H1 (cell line): ENCODE measurements around the gene SEC16A. TPM values are rescaled to one million over a fixed set of nuclear protein-coding genes. Genes with fewer than 3 reads are reported as not detected.

Experiments
- EGR1 ChIP-seq: IDR thresholded peaks from 2 replicates; pipeline ENCODE4 v1.6.1; 2011; ENCODE audit warnings: low read depth, low read length, borderline replicate concordance
- GABPA ChIP-seq: IDR thresholded peaks from 2 replicates; pipeline ENCODE4 v1.6.1; 2011; ENCODE audit warnings: mild to moderate bottlenecking, low read length, moderate library complexity, borderline replicate concordance; ENCODE audit not compliant: insufficient read depth
- HDAC2 ChIP-seq, 2 experiments: fragments of 300-600 bp in 1 of 2; sonication (generic) in 1 of 2; IDR thresholded peaks; 2 replicates each; pipeline ENCODE4 v1.6.1; 2011 to 2012; ENCODE audit warnings: low read depth in 2 of 2, low read length in 2 of 2, mild to moderate bottlenecking in 2 of 2, moderate library complexity in 2 of 2, borderline replicate concordance in 1 of 2, inconsistent platforms in 1 of 2
- KDM1A ChIP-seq: fragments of 200-600, 300-600 bp; sonication (generic); IDR thresholded peaks from 2 replicates; pipeline ENCODE4 v1.7.1; 2016; ENCODE audit warnings: mild to moderate bottlenecking, low read length, borderline replicate concordance
- RAD21 ChIP-seq, 2 experiments: IDR thresholded peaks in 1 of 2; conservative IDR thresholded peaks in 1 of 2; 2 replicates each; pipeline ENCODE4 v1.6.1; 2011; ENCODE audit warnings: low read depth in 2 of 2, low read length in 2 of 2, improper control_type of control experiment in 1 of 2, inconsistent platforms in 1 of 2, mild to moderate bottlenecking in 1 of 2, moderate library complexity in 1 of 2
- SP2 ChIP-seq: IDR thresholded peaks from 2 replicates; pipeline ENCODE4 v1.6.1; 2012; ENCODE audit warnings: mild to moderate bottlenecking, low read length, inconsistent platforms
- polyA plus RNA-seq, 7 experiments: library from polyadenylated mRNA; depleted of rRNA in 3 of 7; stranded (reverse) in 5 of 7; unstranded in 2 of 7; fragments of >200 nt in 5 of 7; fragments of 200-250 nt in 2 of 7; gene quantifications; 1 replicate in 5 of 7; 2 replicates in 1 of 7; 4 replicates in 1 of 7; pipeline versions ENCODE4 v1.2.1 to v1.2.3, GENCODE V29; 2011 to 2013; ENCODE audit warnings: missing spikeins in 2 of 7, mixed read lengths in 2 of 7
- total RNA-seq: library from RNA; stranded (reverse); fragmentation: NEBNext Ultra II Directional; extraction: Animal tissue kit (Norgen Biotek cat#: 25700); gene quantifications from 2 replicates; pipeline ENCODE4 v1.2.1, GENCODE V29; 2021

Gene SEC16A
- total and polyA plus RNA-seq, 2 of the 8 experiments (the other 6 are each of a cell fraction or from before 2014, with no cell fraction given): 21.6 to 49.0 TPM

DNA sequence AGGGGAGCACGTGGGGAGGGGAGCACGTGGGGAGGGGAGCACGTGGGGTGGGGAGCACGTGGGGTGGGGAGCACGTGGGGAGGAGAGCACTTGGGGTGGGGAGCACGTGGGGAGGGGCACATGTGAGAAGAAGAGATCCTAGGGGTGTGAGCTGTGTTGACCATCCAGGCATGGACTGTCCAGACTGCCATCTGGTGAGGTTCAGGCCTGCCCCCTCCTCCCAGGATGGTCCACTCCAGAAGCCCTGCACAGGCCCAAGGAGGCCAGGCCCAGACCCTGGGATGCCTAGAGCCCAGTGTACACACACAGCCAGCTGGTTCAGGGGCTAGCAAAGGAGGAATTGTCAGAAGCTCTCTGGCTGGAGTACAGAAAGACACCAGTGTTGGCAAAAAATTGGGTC, 85.2 kb downstream of the SEC16A start (continued):
- TF ChIP-seq HDAC2 (IDR thresholded peaks at IDR 0.05; ENCODE audit: borderline replicate concordance in 1 of 2, low read depth in 2 of 2, low read length in 2 of 2) (no peak), KDM1A (no peak), RAD21 (IDR thresholded peaks at IDR 0.05 in 1 of 2, conservative IDR thresholded peaks at IDR 0.05 in 1 of 2; ENCODE audit: low read depth in 2 of 2, low read length in 2 of 2) (no peak), EGR1 (no peak), SP2 (no peak), GABPA (no peak)
